Lower lobe of right lung (tissue), 2 donors: Measurements from ENCODE around the gene SPIRE1. TPM values are rescaled to one million over a fixed set of nuclear protein-coding genes. Genes with fewer than 3 reads are reported as not detected.

ENCODE experiments used
- ATAC-seq, 2 donors: fragments of 200-7000 bp; cut with Tn5 transposase; one replicate each; pipeline ENCODE4 v1.9.1; 2020 to 2022; ENCODE audit warnings: mild to moderate bottlenecking in 2 of 2, moderate library complexity in 2 of 2
- DNase-seq: peaks from one replicate; pipeline ENCODE4 v3.0.0-alpha.2; 2020
- H3K27ac ChIP-seq: fragments of 200-600 bp; one replicate; pipeline ENCODE4 v1.8.0; 2022
- H3K27me3 ChIP-seq: fragments of 200-600 bp; one replicate; pipeline ENCODE4 v1.8.0; 2022; ENCODE audit warnings: low read depth
- H3K36me3 ChIP-seq: fragments of 200-600 bp; one replicate; pipeline ENCODE4 v1.8.0; 2022; ENCODE audit warnings: mild to moderate bottlenecking
- H3K4me1 ChIP-seq: fragments of 200-600 bp; one replicate; pipeline ENCODE4 v1.8.0; 2022
- H3K4me3 ChIP-seq: fragments of 200-600 bp; one replicate; pipeline ENCODE4 v1.8.0; 2022; ENCODE audit warnings: mild to moderate bottlenecking
- H3K9me3 ChIP-seq: fragments of 200-600 bp; one replicate; pipeline ENCODE4 v1.8.0; 2022
- CTCF ChIP-seq: fragments of 200-600 bp; IDR thresholded peaks from one replicate; pipeline ENCODE4 v1.8.0; 2022; ENCODE audit warnings: antibody characterized with exemption, mild to moderate bottlenecking
- intact Hi-C: fragments of 100-400 bp; cut with DNase I; formaldehyde crosslinking; loops from one replicate; pipeline ENCODE4 v1.11.0; 2022
- total RNA-seq: library from RNA; stranded (reverse); fragmentation: NEBNext Ultra II Directional; extraction: Animal tissue kit (Norgen Biotek cat#: 25700); gene quantifications from one replicate; pipeline ENCODE4 v1.2.1, GENCODE V29; 2021
- donor health status: DM: no; HTN: yes; CAD: no; lungs with severe emphysema.

The SPIRE1 gene
- total RNA-seq, 1 donor from 2014 or later: 42.1 TPM

GRCh38 chr18:12470382-12471075 is 187.4 kb downstream of the SPIRE1 start:
- Histone ChIP-seq H3K36me3 (peaks cover 14% of the 10 kb centered on the region), H3K27me3 (no peaks in the 10 kb centered on the region), H3K27ac (no peak overlapping the region), H3K4me1 (no peaks in the 10 kb centered on the region), H3K9me3 (no peaks in the 10 kb centered on the region), H3K4me3 (no peak overlapping the region)
- intact Hi-C loops: no loop called here
- no peak for TF ChIP-seq CTCF
- ATAC-seq (no peak), DNase-seq (no peak)

- Histone ChIP-seq H3K9me3 (no peaks in the 10 kb centered on the region), H3K27me3 (no peaks in the 10 kb centered on the region), H3K4me3 (no peak overlapping the region), H3K27ac (no peak overlapping the region), H3K36me3 (peaks cover 18% of the 10 kb centered on the region), H3K4me1 (no peaks in the 10 kb centered on the region)
- intact Hi-C loops: no loop called here
- DNase-seq: no peak
- ATAC-seq: no peak
- no peak for TF ChIP-seq CTCF
Observed at GRCh38 chr18:12468445-12468844, 189.5 kb downstream of the SPIRE1 start.

DNA sequence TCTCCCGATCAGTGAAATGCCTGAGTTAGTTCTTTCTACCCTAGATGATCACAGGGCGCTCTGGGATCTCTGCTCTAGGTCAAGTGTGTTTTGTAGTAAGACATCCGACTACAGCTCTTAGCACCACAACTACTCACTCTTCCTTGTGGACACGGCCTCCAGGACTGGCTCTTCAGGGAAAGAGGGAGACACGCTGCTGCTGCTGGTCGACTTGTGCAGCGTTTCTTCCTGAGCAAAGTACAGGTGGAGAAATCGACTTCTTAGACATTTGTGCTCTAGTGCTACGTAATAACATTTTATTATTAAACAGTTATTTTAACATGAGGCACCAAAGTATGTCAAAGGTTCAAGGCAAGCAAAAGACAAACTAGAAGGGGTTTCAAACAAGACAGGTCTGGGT is 193.2 kb downstream of the SPIRE1 start:
- H3K27me3 ChIP-seq: no peaks in the 10 kb centered on the region
- H3K4me3 ChIP-seq: no peak overlapping the region
- no peak for TF ChIP-seq CTCF
- ATAC-seq (no peak), DNase-seq (no peak)
- no peaks in the 10 kb centered on the region for H3K9me3 ChIP-seq
- intact Hi-C loops: no loop called here
- H3K4me1 ChIP-seq: no peaks in the 10 kb centered on the region
- H3K36me3 ChIP-seq: peaks cover 43% of the 10 kb centered on the region
- no peak overlapping the region for H3K27ac ChIP-seq

GRCh38 chr18:12463191-12463590 is 194.7 kb downstream of the SPIRE1 start:
- H3K4me1 ChIP-seq: no peaks in the 10 kb centered on the region
- TF ChIP-seq CTCF: no peak
- intact Hi-C loops: no loop called here
- DNase-seq (no peak), ATAC-seq (no peak)
- H3K27me3 ChIP-seq: no peaks in the 10 kb centered on the region
- no peaks in the 10 kb centered on the region for H3K9me3 ChIP-seq
- no peak overlapping the region for H3K4me3 ChIP-seq
- peaks cover 55% of the 10 kb centered on the region for H3K36me3 ChIP-seq
- H3K27ac ChIP-seq: no peak overlapping the region

DNA sequence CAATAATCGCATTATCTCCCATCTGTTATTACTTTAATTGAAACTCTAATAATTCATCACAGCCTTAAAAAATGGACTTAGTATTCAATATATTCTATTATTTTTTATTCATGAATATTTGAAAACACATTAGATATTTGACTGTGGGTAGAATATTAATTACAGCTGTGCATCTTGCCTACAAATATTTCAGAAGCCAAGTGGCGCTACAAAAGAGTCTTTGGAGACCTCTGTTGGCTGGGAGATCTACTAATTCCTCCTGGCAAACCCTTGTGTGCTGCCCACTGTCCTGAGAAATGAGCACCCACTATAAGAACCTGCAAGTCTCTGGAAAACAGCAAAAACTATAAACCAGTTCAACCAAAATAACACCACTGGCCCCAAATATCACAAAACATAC is 195.7 kb downstream of the SPIRE1 start:
- TF ChIP-seq CTCF: no peak
- DNase-seq (no peak), ATAC-seq (no peak)
- Histone ChIP-seq H3K9me3 (no peaks in the 10 kb centered on the region), H3K4me3 (no peak overlapping the region), H3K36me3 (peaks cover 55% of the 10 kb centered on the region), H3K4me1 (no peaks in the 10 kb centered on the region), H3K27me3 (no peaks in the 10 kb centered on the region), H3K27ac (no peak overlapping the region)
- intact Hi-C loops: no loop called here
